H1 (cell line): ENCODE results near the gene NFIC. TPM values are rescaled to one million over a fixed set of nuclear protein-coding genes. Genes with fewer than 3 reads are reported as not detected.

Experiments
- CTCF ChIA-PET: fragments of 300-600 bp; sonication (Branson Sonifier 250); formaldehyde crosslinking; loops from one replicate; lab custom pipeline; 2021; ENCODE audit not compliant: partially characterized antibody; lab: Charles Lee
- POLR2A ChIA-PET: fragments of 300-600 bp; sonication (Branson Sonifier 250); formaldehyde crosslinking; loops from one replicate; lab custom pipeline; 2021; ENCODE audit warnings: inconsistent platforms; ENCODE audit not compliant: partially characterized antibody; lab: Charles Lee
- DNase-seq, 2 experiments: peaks; one replicate each; pipeline versions ENCODE4 v3.0.0 to v3.0.0-alpha.2; 2010 to 2022; ENCODE audit warnings: low spot score in 2 of 2, low read depth in 1 of 2, mixed read lengths in 1 of 2
- FAIRE-seq: peaks from 2 replicates; lab custom pipeline; 2011; peaks lifted over from hg19 to GRCh38; lab: Jason Lieb, UNC
- H2AFZ ChIP-seq: 2 replicates; pipeline ENCODE4 v1.8.1; 2012; ENCODE audit warnings: low read length, inconsistent platforms
- H2AK5ac ChIP-seq: 2 replicates; pipeline ENCODE4 v1.6.1; 2013; ENCODE audit warnings: low read depth, low read length
- H2BK120ac ChIP-seq: replicated peaks from 2 replicates; pipeline ENCODE3; 2013; ENCODE audit warnings: low read depth, low read length, inconsistent platforms
- H2BK12ac ChIP-seq: 2 replicates; pipeline ENCODE4 v1.6.1; 2013; ENCODE audit warnings: low read depth, low read length
- H2BK15ac ChIP-seq: 2 replicates; pipeline ENCODE4 v1.6.1; 2013; ENCODE audit warnings: low read length
- H2BK20ac ChIP-seq: 2 replicates; pipeline ENCODE4 v1.6.1; 2013; ENCODE audit warnings: low read length
- H2BK5ac ChIP-seq: 2 replicates; pipeline ENCODE4 v1.6.1; 2013; ENCODE audit warnings: low read depth, low read length
- H3K14ac ChIP-seq: 2 replicates; pipeline ENCODE4 v1.6.1; 2013; ENCODE audit warnings: inconsistent platforms; ENCODE audit not compliant: insufficient read length
- H3K18ac ChIP-seq: 2 replicates; pipeline ENCODE4 v1.6.1; 2013; ENCODE audit warnings: low read length; ENCODE audit errors: extremely low read depth
- H3K23ac ChIP-seq: 2 replicates; pipeline ENCODE4 v1.6.1; 2013; ENCODE audit warnings: inconsistent platforms; ENCODE audit not compliant: insufficient read length
- H3K23me2 ChIP-seq: 2 replicates; pipeline ENCODE4 v1.6.1; 2013; ENCODE audit warnings: low read depth, low read length
- H3K27ac ChIP-seq: 2 replicates; pipeline ENCODE4 v1.6.1; 2011; ENCODE audit warnings: low read depth, low read length, inconsistent platforms
- H3K27me3 ChIP-seq, 4 experiments: replicated peaks in 1 of 4; 1 replicate in 1 of 4; 2 replicates in 3 of 4; pipeline versions ENCODE4 v1.6.1 to v1.8.1; 2011 to 2013; ENCODE audit warnings: low read length in 3 of 4, mild to moderate bottlenecking in 3 of 4, inconsistent platforms in 2 of 4, mixed read lengths in 2 of 4, moderate library complexity in 1 of 4; ENCODE audit not compliant: control insufficient read depth in 3 of 4, insufficient read depth in 3 of 4; ENCODE audit errors: extremely low read depth in 1 of 4
- H3K36me3 ChIP-seq, 4 experiments: 2 replicates each; pipeline versions ENCODE4 v1.6.1 to v1.8.1; 2011 to 2013; ENCODE audit warnings: mild to moderate bottlenecking in 4 of 4, low read length in 3 of 4, moderate library complexity in 2 of 4, control low read depth in 1 of 4, inconsistent platforms in 1 of 4; ENCODE audit not compliant: insufficient read depth in 4 of 4, control insufficient read depth in 2 of 4
- H3K4ac ChIP-seq: replicated peaks from 2 replicates; pipeline ENCODE3; 2013; ENCODE audit warnings: low read length, low read depth, mixed read lengths, inconsistent platforms; ENCODE audit not compliant: insufficient read length
- H3K4me1 ChIP-seq, 4 experiments: replicated peaks in 1 of 4; 1 replicate in 1 of 4; 2 replicates in 3 of 4; pipeline versions ENCODE4 v1.6.1 to v1.8.1; 2011 to 2013; ENCODE audit warnings: low read length in 3 of 4, inconsistent platforms in 2 of 4, mixed read lengths in 1 of 4; ENCODE audit not compliant: insufficient read depth in 4 of 4, control insufficient read depth in 3 of 4
- H3K4me2 ChIP-seq, 2 experiments: 2 replicates each; pipeline versions ENCODE4 v1.6.1 to v1.8.1; 2011 to 2013; ENCODE audit warnings: low read depth in 2 of 2, low read length in 2 of 2, control low read depth in 1 of 2, inconsistent platforms in 1 of 2, mild to moderate bottlenecking in 1 of 2; ENCODE audit not compliant: insufficient read depth in 1 of 2
- H3K4me3 ChIP-seq, 4 experiments: fragments of 200-600, 300-600 bp in 1 of 4; sonication (generic), shearing (Covaris generic), sonication (Bioruptor Twin) in 1 of 4; 2 replicates each; pipeline versions ENCODE4 v1.5.1 to v1.8.1; 2011 to 2016; ENCODE audit warnings: low read length in 4 of 4, low read depth in 3 of 4, control low read depth in 2 of 4, inconsistent platforms in 2 of 4, mild to moderate bottlenecking in 2 of 4, mixed read lengths in 1 of 4, moderate library complexity in 1 of 4; ENCODE audit not compliant: insufficient read depth in 2 of 4; ENCODE audit errors: extremely low read depth in 1 of 4
- H3K56ac ChIP-seq: replicated peaks from 2 replicates; pipeline ENCODE3; 2013; ENCODE audit warnings: low read depth, mild to moderate bottlenecking, mixed read lengths, low read length, inconsistent platforms; ENCODE audit not compliant: insufficient read length
- H3K79me1 ChIP-seq: 2 replicates; pipeline ENCODE4 v1.6.1; 2013; ENCODE audit warnings: low read depth, low read length, control low read depth
- H3K79me2 ChIP-seq, 2 experiments: 2 replicates each; pipeline versions ENCODE4 v1.6.1 to v1.8.1; 2012 to 2013; ENCODE audit warnings: low read length in 2 of 2, mild to moderate bottlenecking in 2 of 2, inconsistent platforms in 1 of 2; ENCODE audit not compliant: insufficient read depth in 2 of 2, control insufficient read depth in 1 of 2
- H3K9ac ChIP-seq, 4 experiments: replicated peaks in 1 of 4; 1 replicate in 1 of 4; 2 replicates in 3 of 4; pipeline versions ENCODE4 v1.6.1 to v1.8.1; 2011 to 2013; ENCODE audit warnings: low read depth in 3 of 4, low read length in 3 of 4, control low read depth in 2 of 4, mild to moderate bottlenecking in 2 of 4, moderate library complexity in 2 of 4, inconsistent platforms in 1 of 4; ENCODE audit errors: extremely low read depth in 1 of 4
- H3K9me3 ChIP-seq, 2 experiments: 2 replicates each; pipeline versions ENCODE4 v1.6.1 to v1.8.1; 2012 to 2013; ENCODE audit warnings: mild to moderate bottlenecking in 2 of 2, moderate library complexity in 2 of 2, control low read depth in 1 of 2, inconsistent platforms in 1 of 2, low read depth in 1 of 2, low read length in 1 of 2, mixed read lengths in 1 of 2; ENCODE audit not compliant: insufficient read depth in 2 of 2
- H4K20me1 ChIP-seq, 2 experiments: replicated peaks in 1 of 2; 2 replicates each; pipeline versions ENCODE3 to v1.8.1; 2011 to 2013; ENCODE audit warnings: inconsistent platforms in 2 of 2, low read length in 2 of 2, mild to moderate bottlenecking in 1 of 2; ENCODE audit not compliant: insufficient read depth in 2 of 2, control insufficient read depth in 1 of 2
- H4K5ac ChIP-seq: 2 replicates; pipeline ENCODE4 v1.6.1; 2013; ENCODE audit warnings: low read length, low read depth, mixed read lengths, inconsistent platforms; ENCODE audit not compliant: insufficient read length
- H4K8ac ChIP-seq: 2 replicates; pipeline ENCODE4 v1.8.0; 2013; ENCODE audit warnings: mild to moderate bottlenecking, moderate library complexity, low read length, inconsistent platforms; ENCODE audit not compliant: insufficient read depth; ENCODE audit errors: extremely low read depth
- H4K91ac ChIP-seq: replicated peaks from 2 replicates; pipeline ENCODE3; 2013; ENCODE audit warnings: low read length, mixed read lengths, inconsistent platforms; ENCODE audit not compliant: insufficient read length
- ASH2L ChIP-seq: fragments of 200-600, 300-600 bp; sonication (generic); IDR thresholded peaks from one replicate; pipeline ENCODE4 v1.7.1; 2017; ENCODE audit warnings: low read length
- BCL11A ChIP-seq, 2 experiments: IDR thresholded peaks; one replicate each; pipeline ENCODE4 v1.6.1; 2011; ENCODE audit warnings: low read depth in 2 of 2, low read length in 2 of 2, mild to moderate bottlenecking in 2 of 2
- CREB1 ChIP-seq: IDR thresholded peaks from 2 replicates; pipeline ENCODE4 v1.6.1; 2012; ENCODE audit warnings: inconsistent platforms
- FOSL1 ChIP-seq: IDR thresholded peaks from 2 replicates; pipeline ENCODE4 v1.6.1; 2011; ENCODE audit warnings: mild to moderate bottlenecking, low read depth, low read length, moderate library complexity; ENCODE audit not compliant: insufficient read depth
- GABPA ChIP-seq: IDR thresholded peaks from 2 replicates; pipeline ENCODE4 v1.6.1; 2011; ENCODE audit warnings: mild to moderate bottlenecking, low read length, moderate library complexity, borderline replicate concordance; ENCODE audit not compliant: insufficient read depth
- HDAC2 ChIP-seq, 2 experiments: fragments of 300-600 bp in 1 of 2; sonication (generic) in 1 of 2; IDR thresholded peaks; 2 replicates each; pipeline ENCODE4 v1.6.1; 2011 to 2012; ENCODE audit warnings: low read depth in 2 of 2, low read length in 2 of 2, mild to moderate bottlenecking in 2 of 2, moderate library complexity in 2 of 2, borderline replicate concordance in 1 of 2, inconsistent platforms in 1 of 2
- RBBP5 ChIP-seq: IDR thresholded peaks from 2 replicates; pipeline ENCODE4 v1.7.1; 2012; ENCODE audit warnings: low read depth, mild to moderate bottlenecking, inconsistent platforms, low read length, moderate library complexity, borderline replicate concordance
- RNF2 ChIP-seq: fragments of 200-900, 300-1000 bp; sonication (generic); IDR thresholded peaks from 2 replicates; pipeline ENCODE4 v1.7.1; 2016; ENCODE audit warnings: borderline replicate concordance, low read depth, mild to moderate bottlenecking, antibody characterized with exemption, low read length; ENCODE audit not compliant: poor library complexity, severe bottlenecking; ENCODE audit errors: missing control alignments
- SIRT6 ChIP-seq: IDR thresholded peaks from one replicate; pipeline ENCODE4 v1.7.1; 2012; ENCODE audit warnings: low read length, inconsistent platforms
- TAF1 ChIP-seq: IDR thresholded peaks from 2 replicates; pipeline ENCODE4 v1.6.1; 2011; ENCODE audit warnings: mild to moderate bottlenecking, low read depth, low read length
- ZNF274 ChIP-seq: IDR thresholded peaks from 2 replicates; pipeline ENCODE4 v1.7.0; 2012; ENCODE audit warnings: low read length, borderline replicate concordance; ENCODE audit errors: extremely low read depth
- WGBS, 2 experiments: shearing (Covaris generic) in 1 of 2; methylation state at CpG; one replicate each; pipeline versions ENCODE4 v1.1.6 to v1.1.7; 2013 to 2015; ENCODE audit warnings: low lambda C conversion rate in 2 of 2, mixed read lengths in 2 of 2, inconsistent platforms in 1 of 2, low coverage in 1 of 2, missing lambda C conversion rate in 1 of 2; ENCODE audit not compliant: insufficient replicate concordance in 2 of 2, insufficient coverage in 1 of 2, insufficient read length in 1 of 2; ENCODE audit errors: extremely low coverage in 1 of 2, missing lambda C conversion rate in 1 of 2; 5-methylcytosine and 5-hydroxymethylcytosine counted together
- polyA plus RNA-seq, 7 experiments: library from polyadenylated mRNA; depleted of rRNA in 3 of 7; stranded (reverse) in 5 of 7; unstranded in 2 of 7; fragments of >200 nt in 5 of 7; fragments of 200-250 nt in 2 of 7; gene quantifications; 1 replicate in 5 of 7; 2 replicates in 1 of 7; 4 replicates in 1 of 7; pipeline versions ENCODE4 v1.2.1 to v1.2.3, GENCODE V29; 2011 to 2013; ENCODE audit warnings: missing spikeins in 2 of 7, mixed read lengths in 2 of 7
- total RNA-seq: library from RNA; stranded (reverse); fragmentation: NEBNext Ultra II Directional; extraction: Animal tissue kit (Norgen Biotek cat#: 25700); gene quantifications from 2 replicates; pipeline ENCODE4 v1.2.1, GENCODE V29; 2021

The NFIC gene
- total and polyA plus RNA-seq, 2 of the 8 experiments (the other 6 are each of a cell fraction or from before 2014, with no cell fraction given): 0.56 to 3.2 TPM

DNA sequence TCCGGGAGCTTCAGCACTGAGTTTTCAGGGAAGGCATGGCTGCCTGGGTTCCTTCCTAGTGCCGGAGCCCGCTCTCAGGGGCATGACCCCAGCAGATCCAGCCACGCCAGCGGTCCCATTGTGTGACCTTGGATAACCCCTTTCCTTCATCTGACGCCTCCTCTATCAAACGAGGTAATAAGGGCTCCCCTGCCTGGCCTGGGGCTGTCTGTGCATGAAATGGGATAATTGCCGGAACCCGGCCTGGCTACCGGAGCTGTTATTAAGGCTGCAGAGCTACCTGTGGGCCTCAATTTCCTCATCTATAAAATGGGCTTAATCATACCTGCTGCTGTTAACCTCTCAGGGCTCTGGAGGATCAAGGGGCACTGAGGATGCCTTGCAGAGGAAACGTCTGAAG is 18.3 kb upstream of the NFIC start:
- no peaks in the 10 kb centered on the region for H3K9me3 ChIP-seq
- FAIRE-seq: no peak
- TF ChIP-seq SIRT6: no peak
- no peak for TF ChIP-seq HDAC2 (IDR thresholded peaks at IDR 0.05; ENCODE audit: borderline replicate concordance in 1 of 2, low read depth in 2 of 2, low read length in 2 of 2)
- no peak for TF ChIP-seq GABPA
- no peak for TF ChIP-seq RBBP5
- TF ChIP-seq CREB1: no peak
- TF ChIP-seq RNF2: no peak
- no peak for TF ChIP-seq BCL11A (IDR thresholded peaks at IDR 0.05; ENCODE audit: low read depth in 2 of 2, low read length in 2 of 2)
- TF ChIP-seq FOSL1: no peak
- TF ChIP-seq ASH2L: no peak
- TF ChIP-seq TAF1: no peak
- no peak for TF ChIP-seq ZNF274

More for the DNA sequence above, 18.3 kb upstream of the NFIC start:
- 86% methylated on average over 11 of the region's 11 CpGs; no CpG with 5 or more reads in 1 of the 2 experiments for WGBS, 2 experiments
- no peaks in the 10 kb centered on the region for H3K79me1 ChIP-seq
- no peak overlapping the region for H4K8ac ChIP-seq
- no peaks in the 10 kb centered on the region for H3K4me1 ChIP-seq
- peaks cover 0 to 13% (median 3%) of the 10 kb centered on the region in 4 experiments; a peak in 4 of 7 replicates for H3K27me3 ChIP-seq
- H2BK120ac ChIP-seq: no peak overlapping the region
- no peaks in the 10 kb centered on the region for H4K20me1 ChIP-seq
- no peak for DNase-seq
- H3K14ac ChIP-seq: no peak overlapping the region
- H2BK20ac ChIP-seq: no peak overlapping the region
- H3K56ac ChIP-seq: no peak overlapping the region
- no peak overlapping the region for H3K27ac ChIP-seq
- no peak overlapping the region for H2BK5ac ChIP-seq
- no peaks in the 10 kb centered on the region for H3K36me3 ChIP-seq
- no peak overlapping the region for H3K4me3 ChIP-seq
- H3K18ac ChIP-seq: no peak overlapping the region
- H2AFZ ChIP-seq: no peak overlapping the region
- no peak overlapping the region for H4K91ac ChIP-seq
- no peaks in the 10 kb centered on the region for H3K23me2 ChIP-seq
- no peaks in the 10 kb centered on the region for H3K79me2 ChIP-seq
- H3K4ac ChIP-seq: no peak overlapping the region
- CTCF ChIA-PET: interaction anchor here (0.7 to 2.0 kb wide), 11 partner anchors 8 to 252 kb away, joined by 3 to 6 read pairs (median 3); no protein-coding TSS in a partner anchor
- H3K9ac ChIP-seq: no peak overlapping the region
- H2BK15ac ChIP-seq: no peak overlapping the region
- no peak overlapping the region for H3K4me2 ChIP-seq
- H4K5ac ChIP-seq: no peak overlapping the region
- H2BK12ac ChIP-seq: no peak overlapping the region
- H3K23ac ChIP-seq: no peak overlapping the region
- no peak overlapping the region for H2AK5ac ChIP-seq
- POLR2A ChIA-PET: no interaction called here
